ENCODE data around the gene VPS9D1. TPM values are rescaled to one million over a fixed set of nuclear protein-coding genes. Genes with fewer than 3 reads are reported as not detected.

VPS9D1 gene
- total RNA-seq, 1 donor from 2014 or later, result 15.6 TPM

DNA sequence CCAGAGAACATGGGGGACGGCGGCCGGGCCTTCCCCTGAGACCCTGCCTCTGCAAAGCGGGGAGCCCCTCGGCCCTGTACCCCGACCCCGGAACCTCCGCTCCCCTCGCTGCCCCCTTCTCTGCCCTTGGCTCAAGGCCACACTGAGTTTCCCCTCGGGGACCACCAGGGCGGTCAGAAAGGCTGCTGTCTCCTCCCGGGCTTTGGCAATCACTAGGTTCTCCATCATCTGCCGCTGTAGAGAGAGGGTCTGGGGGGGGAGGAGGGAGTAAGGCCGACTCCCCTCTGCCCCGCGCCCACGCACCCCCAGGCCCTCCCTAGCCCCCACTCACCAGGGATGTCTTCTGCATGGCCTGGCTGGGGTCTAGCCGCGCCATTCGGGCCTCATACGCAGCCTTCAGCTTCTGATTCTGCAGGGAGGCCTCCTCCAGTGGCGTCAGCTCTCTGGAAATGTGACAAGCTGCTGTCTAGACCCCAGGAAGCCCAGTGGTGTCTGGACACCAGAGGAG, 8.4 kb downstream of the VPS9D1 start:
- H3K36me3 ChIP-seq, result no peaks in the 10 kb centered on the region
- intact Hi-C loops (cut with DNase I), result no loop called here
- TF ChIP-seq, protein P1, sequence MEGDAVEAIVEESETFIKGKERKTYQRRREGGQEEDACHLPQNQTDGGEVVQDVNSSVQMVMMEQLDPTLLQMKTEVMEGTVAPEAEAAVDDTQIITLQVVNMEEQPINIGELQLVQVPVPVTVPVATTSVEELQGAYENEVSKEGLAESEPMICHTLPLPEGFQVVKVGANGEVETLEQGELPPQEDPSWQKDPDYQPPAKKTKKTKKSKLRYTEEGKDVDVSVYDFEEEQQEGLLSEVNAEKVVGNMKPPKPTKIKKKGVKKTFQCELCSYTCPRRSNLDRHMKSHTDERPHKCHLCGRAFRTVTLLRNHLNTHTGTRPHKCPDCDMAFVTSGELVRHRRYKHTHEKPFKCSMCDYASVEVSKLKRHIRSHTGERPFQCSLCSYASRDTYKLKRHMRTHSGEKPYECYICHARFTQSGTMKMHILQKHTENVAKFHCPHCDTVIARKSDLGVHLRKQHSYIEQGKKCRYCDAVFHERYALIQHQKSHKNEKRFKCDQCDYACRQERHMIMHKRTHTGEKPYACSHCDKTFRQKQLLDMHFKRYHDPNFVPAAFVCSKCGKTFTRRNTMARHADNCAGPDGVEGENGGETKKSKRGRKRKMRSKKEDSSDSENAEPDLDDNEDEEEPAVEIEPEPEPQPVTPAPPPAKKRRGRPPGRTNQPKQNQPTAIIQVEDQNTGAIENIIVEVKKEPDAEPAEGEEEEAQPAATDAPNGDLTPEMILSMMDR (IDR thresholded peaks at IDR 0.05), result no peak
- no peaks in the 10 kb centered on the region for H3K9me3 ChIP-seq
- DNase-seq (no peak), ATAC-seq (no peak)
- peaks cover 13% of the 10 kb centered on the region for H3K27me3 ChIP-seq (ENCODE audit: low read depth)
- peaks cover 9% of the 10 kb centered on the region for H3K4me1 ChIP-seq
- no peak overlapping the region for H3K27ac ChIP-seq
- H3K4me3 ChIP-seq, result peak overlapping the region; percentile 46

DNA sequence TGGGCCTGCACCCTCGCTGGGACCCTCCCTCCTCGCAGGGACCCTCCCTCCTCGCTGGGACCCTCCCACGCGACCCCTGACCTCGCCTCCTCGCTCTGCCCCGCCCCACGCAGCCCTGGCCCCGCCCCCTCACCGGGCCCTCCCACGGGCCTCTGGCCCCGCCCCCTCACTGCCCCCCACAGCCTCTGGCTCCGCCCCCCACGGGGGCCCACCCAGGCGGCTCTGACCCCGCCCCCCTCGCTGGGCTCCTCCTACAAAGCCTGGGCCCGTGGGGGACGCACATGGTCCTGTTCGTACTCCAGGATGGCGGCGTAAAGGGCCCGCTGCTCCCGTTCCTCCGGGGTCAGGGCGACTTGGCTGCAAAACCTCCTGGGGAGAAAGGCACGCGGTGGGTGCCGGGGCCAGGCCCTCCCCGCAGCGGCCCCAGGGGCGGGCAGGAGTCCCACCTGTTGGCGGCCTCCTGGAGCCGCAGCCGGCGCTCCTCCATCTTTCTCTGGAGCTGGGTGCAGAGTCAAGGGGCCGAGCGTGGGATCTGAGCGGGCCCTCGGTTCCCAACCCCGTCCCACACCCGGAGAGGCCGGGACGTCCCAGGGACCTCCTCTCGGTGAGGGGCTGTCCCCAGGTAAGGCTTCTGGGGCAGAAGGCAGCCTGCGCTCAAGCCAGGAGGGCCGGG, 9.0 kb downstream of the VPS9D1 start:
- Histone ChIP-seq H3K9me3 (no peaks in the 10 kb centered on the region), H3K27me3 (ENCODE audit: low read depth) (peaks cover 13% of the 10 kb centered on the region), H3K4me1 (peaks cover 9% of the 10 kb centered on the region), H3K4me3 (peak overlapping the region; percentile 46), H3K27ac (no peak overlapping the region), H3K36me3 (no peaks in the 10 kb centered on the region)
- DNase-seq, result peak; percentile 65
- ATAC-seq, result peak; percentile 80 to 81
- intact Hi-C loops (cut with DNase I), result no loop called here
- TF ChIP-seq, protein P1 (IDR thresholded peaks at IDR 0.05), result no peak

DNA sequence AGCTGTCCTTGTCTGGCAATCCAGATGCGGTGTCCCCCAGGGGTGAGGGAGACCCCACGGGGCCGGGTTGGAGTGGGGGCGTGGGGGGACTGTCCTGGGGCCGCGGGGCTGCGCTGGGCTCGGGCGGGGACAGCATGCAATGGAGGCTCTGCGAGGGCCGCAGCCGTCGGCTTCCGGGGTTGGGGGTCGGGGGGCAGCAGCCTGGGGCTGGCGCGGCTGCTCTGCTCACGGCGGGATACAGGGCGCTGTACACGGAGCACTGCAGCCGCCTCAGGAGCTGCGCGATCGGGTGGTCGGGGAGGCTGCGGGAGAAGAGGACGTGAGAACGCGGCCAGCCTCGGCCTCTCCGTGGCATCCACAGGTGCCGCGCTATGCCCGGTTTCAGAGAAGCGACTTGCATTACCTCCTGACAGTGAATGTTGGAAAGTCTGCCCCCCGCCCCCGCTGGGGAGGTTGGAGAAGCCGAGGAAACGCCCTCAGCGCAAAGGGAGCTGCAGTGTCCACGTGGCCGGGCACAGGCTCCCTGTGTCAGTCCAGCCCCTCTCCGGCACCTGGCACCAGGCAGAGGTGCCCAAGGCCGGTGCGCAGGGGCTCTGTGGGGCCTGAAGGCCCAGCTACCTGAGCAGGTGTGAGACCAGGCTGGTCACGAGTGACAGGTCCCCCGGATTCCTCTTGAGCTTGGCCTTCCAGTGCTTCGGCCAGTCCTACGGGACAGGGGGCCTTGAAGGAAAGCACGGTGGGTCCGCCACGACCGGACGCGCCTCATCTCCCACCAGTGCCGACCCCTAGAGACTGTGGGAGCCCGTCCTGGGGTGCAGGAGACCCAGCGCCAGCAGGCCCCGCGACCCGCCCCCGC, 9.8 kb downstream of the VPS9D1 start:
- DNase-seq, result peak; percentile 48
- H3K27me3 ChIP-seq (ENCODE audit: low read depth), result peaks cover 13% of the 10 kb centered on the region
- peaks cover 14% of the 10 kb centered on the region for H3K4me1 ChIP-seq
- no peak overlapping the region for H3K27ac ChIP-seq
- TF ChIP-seq, protein P1 (IDR thresholded peaks at IDR 0.05), result no peak
- intact Hi-C loops (cut with DNase I), result no loop called here
- H3K36me3 ChIP-seq, result no peaks in the 10 kb centered on the region
- no peaks in the 10 kb centered on the region for H3K9me3 ChIP-seq
- no peak overlapping the region for H3K4me3 ChIP-seq
- ATAC-seq, result no peak

DNA sequence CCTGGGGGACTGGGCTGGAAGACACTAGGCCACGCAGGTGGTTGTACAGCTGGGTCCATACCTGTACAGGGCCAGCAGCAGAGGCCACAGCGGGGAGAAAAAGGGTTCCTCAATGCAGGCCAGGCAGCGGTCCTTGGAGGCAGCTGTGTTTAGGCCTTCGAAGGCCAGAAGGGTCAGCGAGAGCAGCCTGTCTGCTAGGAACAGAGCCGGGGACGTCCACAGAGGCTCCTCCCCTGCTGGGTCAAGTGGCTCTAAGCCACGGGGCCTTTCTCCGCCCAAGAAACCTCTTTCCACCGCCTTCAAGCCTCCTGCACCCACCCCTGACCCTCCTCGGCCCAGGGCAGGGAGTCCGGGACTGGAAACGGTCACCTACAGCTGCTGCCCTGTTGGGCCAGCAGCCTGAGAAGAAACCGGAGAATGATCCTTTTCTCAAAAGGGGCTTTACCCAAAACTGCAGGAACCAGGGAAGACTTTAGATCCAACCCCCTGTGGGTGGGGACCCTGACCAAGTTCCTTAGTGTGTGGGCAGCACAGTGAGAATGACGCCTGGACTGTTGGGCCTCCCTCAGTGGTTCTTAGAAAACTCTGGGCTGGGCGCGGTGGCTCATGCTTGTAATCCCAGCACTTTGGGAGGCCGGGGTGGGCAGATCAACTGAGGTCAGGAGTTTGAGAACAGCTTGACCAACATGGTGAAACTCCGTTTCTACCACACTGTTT, 10.8 kb downstream of the VPS9D1 start:
- H3K4me3 ChIP-seq, result no peak overlapping the region
- no peaks in the 10 kb centered on the region for H3K9me3 ChIP-seq
- no peaks in the 10 kb centered on the region for H3K36me3 ChIP-seq
- TF ChIP-seq, protein P1 (IDR thresholded peaks at IDR 0.05), result no peak
- DNase-seq, result peak; percentile 28
- H3K27ac ChIP-seq, result no peak overlapping the region
- intact Hi-C loops (cut with DNase I), result loop anchor here (10.0 kb wide), 1 partner anchor 155 kb away; no protein-coding TSS in a partner anchor
- peaks cover 14% of the 10 kb centered on the region for H3K4me1 ChIP-seq
- H3K27me3 ChIP-seq (ENCODE audit: low read depth), result peaks cover 13% of the 10 kb centered on the region
- ATAC-seq, result no peak

DNA sequence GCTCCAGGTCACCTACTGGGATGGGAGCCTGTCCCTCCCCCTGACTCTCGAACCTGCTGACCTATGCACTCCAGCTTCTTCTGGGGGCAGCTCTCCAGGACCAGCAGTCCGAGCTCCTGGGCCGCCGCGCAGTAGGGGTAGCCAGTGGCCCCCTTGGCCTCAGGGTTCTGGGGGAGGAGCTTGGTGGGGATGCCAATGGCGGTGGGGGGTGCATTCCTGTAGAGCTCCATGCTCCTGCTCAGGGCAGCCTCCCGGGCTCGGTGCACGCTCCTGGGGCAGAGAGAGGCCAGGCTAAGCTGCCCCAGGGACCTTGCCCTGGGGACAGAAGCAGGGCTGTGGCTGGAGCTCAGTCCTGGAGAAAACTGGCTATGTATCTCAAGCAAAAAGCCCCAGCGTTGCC, 11.5 kb downstream of the VPS9D1 start:
- no peak for DNase-seq
- intact Hi-C loops (cut with DNase I), result loop anchor here (10.0 kb wide), 1 partner anchor 156 kb away; no protein-coding TSS in a partner anchor
- Histone ChIP-seq H3K36me3 (no peaks in the 10 kb centered on the region), H3K4me1 (peaks cover 14% of the 10 kb centered on the region), H3K27me3 (ENCODE audit: low read depth) (peaks cover 13% of the 10 kb centered on the region), H3K9me3 (no peaks in the 10 kb centered on the region), H3K27ac (no peak overlapping the region), H3K4me3 (no peak overlapping the region)
- no peak for ATAC-seq
- TF ChIP-seq, protein P1 (IDR thresholded peaks at IDR 0.05), result no peak

Data from lower lobe of right lung (tissue), 2 donors.